Measurements from ENCODE around the gene GRM4. TPM values are rescaled to one million over a fixed set of nuclear protein-coding genes. Genes with fewer than 3 reads are reported as not detected.

GRM4 gene
- total RNA-seq, 4 donors from 2014 or later: 0.35 to 2.2 TPM; not detected in 2

DNA sequence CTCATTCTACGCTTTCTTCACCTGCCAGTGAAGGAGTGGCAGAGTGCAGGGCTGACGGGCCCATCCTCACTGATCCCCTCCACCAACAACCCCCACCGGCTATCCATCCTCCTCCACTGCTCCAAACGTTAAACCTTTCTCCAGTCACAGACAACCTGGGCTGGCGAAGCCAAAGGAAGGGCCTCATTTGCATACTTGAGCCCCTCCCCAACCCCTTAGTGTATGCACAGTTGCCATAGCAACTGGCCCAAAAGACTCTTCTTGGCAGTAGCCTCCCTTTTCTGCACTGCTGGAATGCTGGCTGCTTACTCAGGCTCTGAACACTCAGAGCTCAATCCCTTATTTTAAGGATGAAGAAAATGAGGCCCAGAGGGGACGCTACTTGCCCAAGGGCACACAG is 130.3 kb downstream of the GRM4 start:
- no peak for TF ChIP-seq POLR2A (IDR thresholded peaks at IDR 0.05)
- TF ChIP-seq, protein P1, sequence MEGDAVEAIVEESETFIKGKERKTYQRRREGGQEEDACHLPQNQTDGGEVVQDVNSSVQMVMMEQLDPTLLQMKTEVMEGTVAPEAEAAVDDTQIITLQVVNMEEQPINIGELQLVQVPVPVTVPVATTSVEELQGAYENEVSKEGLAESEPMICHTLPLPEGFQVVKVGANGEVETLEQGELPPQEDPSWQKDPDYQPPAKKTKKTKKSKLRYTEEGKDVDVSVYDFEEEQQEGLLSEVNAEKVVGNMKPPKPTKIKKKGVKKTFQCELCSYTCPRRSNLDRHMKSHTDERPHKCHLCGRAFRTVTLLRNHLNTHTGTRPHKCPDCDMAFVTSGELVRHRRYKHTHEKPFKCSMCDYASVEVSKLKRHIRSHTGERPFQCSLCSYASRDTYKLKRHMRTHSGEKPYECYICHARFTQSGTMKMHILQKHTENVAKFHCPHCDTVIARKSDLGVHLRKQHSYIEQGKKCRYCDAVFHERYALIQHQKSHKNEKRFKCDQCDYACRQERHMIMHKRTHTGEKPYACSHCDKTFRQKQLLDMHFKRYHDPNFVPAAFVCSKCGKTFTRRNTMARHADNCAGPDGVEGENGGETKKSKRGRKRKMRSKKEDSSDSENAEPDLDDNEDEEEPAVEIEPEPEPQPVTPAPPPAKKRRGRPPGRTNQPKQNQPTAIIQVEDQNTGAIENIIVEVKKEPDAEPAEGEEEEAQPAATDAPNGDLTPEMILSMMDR (IDR thresholded peaks at IDR 0.05): no peak
- H3K27ac ChIP-seq: no peak overlapping the region
- no peak overlapping the region for H3K4me3 ChIP-seq
- no peak for DNase-seq
- intact Hi-C loops (cut with DNase I; ENCODE audit: low total_unique reads): no loop called here
- H3K4me1 ChIP-seq: no peaks in the 10 kb centered on the region
- H3K36me3 ChIP-seq: no peaks in the 10 kb centered on the region
- no peaks in the 10 kb centered on the region for H3K9me3 ChIP-seq
- no peaks in the 10 kb centered on the region for H3K27me3 ChIP-seq

DNA sequence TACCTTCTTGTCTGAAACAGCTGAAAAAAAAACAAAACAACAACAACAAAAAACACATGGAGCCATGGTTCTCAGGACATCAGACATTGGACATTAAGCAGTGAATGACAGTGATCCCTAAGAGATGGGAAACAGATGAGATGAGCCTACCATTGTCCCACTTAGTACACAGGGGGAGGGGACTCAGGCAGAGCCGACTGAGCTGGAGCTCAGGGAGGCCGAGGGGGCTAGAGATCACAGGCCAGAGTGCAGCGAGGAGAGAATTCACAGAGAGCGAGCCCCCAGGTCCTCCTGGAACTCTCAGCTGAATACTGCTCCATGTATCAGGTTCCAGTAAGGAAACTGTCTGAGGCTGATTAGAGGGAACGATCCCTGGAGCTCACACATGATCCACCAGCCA is 134.6 kb downstream of the GRM4 start:
- H3K36me3 ChIP-seq: no peaks in the 10 kb centered on the region
- TF ChIP-seq, protein P1 (IDR thresholded peaks at IDR 0.05): no peak
- intact Hi-C loops (cut with DNase I; ENCODE audit: low total_unique reads): no loop called here
- H3K4me3 ChIP-seq: no peak overlapping the region
- no peak for DNase-seq
- no peaks in the 10 kb centered on the region for H3K9me3 ChIP-seq
- H3K27me3 ChIP-seq: no peaks in the 10 kb centered on the region
- H3K27ac ChIP-seq: no peak overlapping the region
- no peaks in the 10 kb centered on the region for H3K4me1 ChIP-seq

DNA sequence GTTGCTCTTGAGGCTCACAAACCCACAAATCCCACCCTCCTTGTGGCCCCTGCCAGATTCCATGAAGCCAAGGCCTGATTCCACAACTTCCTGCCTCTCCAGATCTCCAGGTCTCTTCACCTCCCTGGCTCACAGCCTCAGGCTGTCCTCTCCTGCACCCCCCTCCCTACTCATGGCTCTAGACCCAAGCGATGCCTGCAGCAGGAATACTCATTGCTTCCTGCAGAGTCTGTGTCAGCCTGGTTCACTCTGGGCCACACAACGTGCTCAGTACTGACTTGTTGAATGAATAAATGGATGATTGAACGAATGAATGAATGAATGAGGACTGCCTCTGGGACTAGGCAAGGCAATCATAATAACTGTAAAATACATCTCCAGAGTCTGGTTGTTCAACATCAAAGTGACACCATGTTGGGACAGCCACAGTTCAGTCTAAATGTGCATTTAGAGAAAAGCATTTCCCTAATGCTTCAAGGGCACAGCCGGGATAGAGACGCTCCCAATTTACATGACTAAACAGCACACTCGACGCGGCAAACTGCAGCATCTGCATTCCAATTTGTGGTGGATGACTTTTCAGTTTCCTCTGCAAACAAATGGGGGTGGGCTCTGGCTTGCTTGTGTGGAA is 139.9 kb downstream of the GRM4 start:
- no peak for DNase-seq
- intact Hi-C loops (cut with DNase I; ENCODE audit: low total_unique reads): no loop called here

DNA sequence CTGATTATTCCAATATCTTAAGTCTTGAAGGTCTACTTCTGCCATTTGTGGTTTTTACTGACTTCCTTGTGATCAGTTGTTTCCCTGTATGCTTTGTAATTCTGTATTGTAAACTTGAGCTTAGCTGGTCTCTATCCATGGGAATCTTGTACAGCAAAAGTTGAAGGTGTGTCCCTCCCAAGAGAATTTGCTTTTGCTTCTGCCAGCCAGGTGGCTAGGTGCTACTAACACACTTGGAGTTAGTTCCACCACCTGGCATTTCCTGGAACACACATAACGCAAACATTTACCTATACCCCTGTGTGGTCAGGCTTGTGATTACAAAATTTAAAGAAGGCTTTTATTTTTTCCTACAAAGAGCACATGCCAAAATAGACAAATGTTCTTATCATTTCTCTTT is 141.2 kb downstream of the GRM4 start:
- intact Hi-C loops (cut with DNase I; ENCODE audit: low total_unique reads): no loop called here
- Histone ChIP-seq H3K4me3 (no peak overlapping the region), H3K27me3 (no peaks in the 10 kb centered on the region), H3K36me3 (no peaks in the 10 kb centered on the region), H3K27ac (no peak overlapping the region), H3K4me1 (no peaks in the 10 kb centered on the region), H3K9me3 (no peaks in the 10 kb centered on the region)
- no peak for DNase-seq
- TF ChIP-seq, protein P1 (IDR thresholded peaks at IDR 0.05): no peak
- TF ChIP-seq POLR2A (IDR thresholded peaks at IDR 0.05): no peak

More for the DNA sequence above, 139.9 kb downstream of the GRM4 start:
- no peaks in the 10 kb centered on the region for H3K4me1 ChIP-seq
- no peak overlapping the region for H3K4me3 ChIP-seq
- H3K27ac ChIP-seq: no peak overlapping the region
- TF ChIP-seq POLR2A (IDR thresholded peaks at IDR 0.05): no peak
- TF ChIP-seq, protein P1 (IDR thresholded peaks at IDR 0.05): no peak
- H3K36me3 ChIP-seq: no peaks in the 10 kb centered on the region
- H3K9me3 ChIP-seq: no peaks in the 10 kb centered on the region
- H3K27me3 ChIP-seq: no peaks in the 10 kb centered on the region

DNA sequence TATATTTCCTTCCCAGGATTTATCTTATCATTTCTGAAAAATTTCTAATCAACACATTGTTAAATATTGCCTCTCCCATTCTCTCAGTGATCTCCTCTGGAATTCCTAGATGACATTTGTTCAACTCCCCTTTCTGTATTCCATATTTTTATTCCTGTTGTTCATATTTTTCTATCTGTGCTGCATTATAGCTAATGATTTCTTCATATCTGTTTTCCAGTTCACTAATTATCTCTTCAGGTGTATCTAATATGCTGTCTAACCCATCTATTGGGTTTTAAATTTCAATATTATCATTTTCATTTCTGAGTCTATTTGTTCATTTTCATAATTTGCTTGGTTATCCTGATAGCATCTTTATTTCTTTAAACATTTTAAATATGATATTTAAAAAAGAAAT is 141.9 kb downstream of the GRM4 start:
- intact Hi-C loops (cut with DNase I; ENCODE audit: low total_unique reads): no loop called here
- H3K4me3 ChIP-seq: no peak overlapping the region
- H3K36me3 ChIP-seq: no peaks in the 10 kb centered on the region
- H3K9me3 ChIP-seq: no peaks in the 10 kb centered on the region
- H3K4me1 ChIP-seq: no peaks in the 10 kb centered on the region
- TF ChIP-seq POLR2A (IDR thresholded peaks at IDR 0.05): no peak
- TF ChIP-seq, protein P1 (IDR thresholded peaks at IDR 0.05): no peak
- no peaks in the 10 kb centered on the region for H3K27me3 ChIP-seq
- DNase-seq: no peak
- no peak overlapping the region for H3K27ac ChIP-seq

Measured in uterus (tissue), 4 donors.